HG02884 (cell line): ENCODE measurements around the gene ZNF726.
"Not testable (repeated sequence)": the region's sequence is repeated elsewhere in the genome, so short reads cannot be mapped to it uniquely, and the experiment has no call there.

ENCODE experiments used
- ATAC-seq: cut with Tn5 transposase; IDR thresholded peaks from one replicate; pipeline ENCODE4 v1.9.1; 2021; ENCODE audit warnings: mild to moderate bottlenecking, moderate library complexity; ENCODE audit not compliant: unreplicated experiment

ZNF726 gene

GRCh38 chr19:23914402-23915286 is at the start of gene ZNF726:
Gene ZNF726, plus strand, starts transcription at chr19:23914886. Its CDS starts 109 bp downstream, at chr19:23914995.
- ATAC-seq, result peak; percentile 96

GRCh38 chr19:23867895-23868294 is 46.8 kb upstream of the ZNF726 start:
- no peak for ATAC-seq

DNA sequence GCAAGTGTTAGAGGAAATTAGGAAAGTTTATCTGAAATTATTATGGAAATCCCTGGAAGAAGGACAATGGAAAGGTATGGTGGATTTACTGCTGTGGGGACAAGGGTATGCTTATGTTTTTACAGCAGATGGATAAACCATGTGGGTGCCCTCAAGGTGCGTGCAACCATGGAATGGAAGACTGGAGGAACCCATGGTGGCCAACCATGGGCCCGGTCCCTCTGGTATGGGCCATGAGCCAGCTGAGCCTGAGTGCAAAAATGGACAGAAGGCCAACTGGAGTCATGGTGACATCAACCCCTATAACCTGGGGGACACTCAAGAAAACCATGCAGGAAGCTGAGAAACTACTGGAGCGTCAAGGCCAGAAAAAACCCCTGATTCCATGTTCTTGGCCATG is 46.1 kb upstream of the ZNF726 start:
- ATAC-seq, result no peak

- ATAC-seq, result no peak
Measured at GRCh38 chr19:23872282-23872919, 42.3 kb upstream of the ZNF726 start.

DNA sequence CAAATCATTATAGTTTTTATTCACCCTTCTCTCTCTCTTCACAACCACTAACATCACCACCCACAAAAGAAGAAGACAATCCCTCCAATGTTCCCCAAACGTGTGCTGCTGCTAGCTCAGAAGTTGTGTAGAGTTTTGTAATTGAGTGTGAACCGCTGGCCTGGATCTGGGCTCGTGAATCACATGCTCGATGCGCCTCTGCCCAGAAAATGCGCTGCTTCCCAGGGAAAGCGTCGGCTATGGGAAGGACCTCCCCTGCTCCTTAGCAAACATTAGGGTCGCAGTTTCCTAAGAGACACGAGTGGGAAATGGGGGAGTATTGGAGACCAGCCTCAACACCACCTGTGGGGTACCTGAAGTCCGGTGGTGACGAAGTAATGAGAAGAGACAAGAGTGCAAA is 38.4 kb upstream of the ZNF726 start:
- no peak for ATAC-seq

DNA sequence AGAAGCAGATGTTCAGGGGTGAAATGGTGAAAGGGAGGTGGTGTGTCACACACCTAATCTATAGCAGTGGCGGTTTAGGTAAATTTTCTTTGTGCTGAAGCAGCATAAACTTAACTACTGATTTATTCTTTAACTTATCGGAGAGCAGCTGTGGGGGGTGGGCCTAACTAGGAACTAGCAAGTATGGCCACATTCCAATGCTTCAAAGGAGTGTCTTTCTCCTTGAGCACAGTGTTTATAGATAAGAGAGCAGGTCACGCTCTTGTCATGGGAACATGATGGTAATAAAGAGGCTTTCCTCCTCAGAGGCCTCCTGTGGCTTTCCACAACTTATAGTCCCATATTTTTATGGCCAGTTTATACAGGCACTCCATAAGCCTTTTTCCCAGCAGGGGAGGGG is 37.9 kb upstream of the ZNF726 start:
- not testable (repeated sequence) for ATAC-seq

- ATAC-seq, result no peak
Measured at GRCh38 chr19:23882493-23882892, 32.2 kb upstream of the ZNF726 start.

DNA sequence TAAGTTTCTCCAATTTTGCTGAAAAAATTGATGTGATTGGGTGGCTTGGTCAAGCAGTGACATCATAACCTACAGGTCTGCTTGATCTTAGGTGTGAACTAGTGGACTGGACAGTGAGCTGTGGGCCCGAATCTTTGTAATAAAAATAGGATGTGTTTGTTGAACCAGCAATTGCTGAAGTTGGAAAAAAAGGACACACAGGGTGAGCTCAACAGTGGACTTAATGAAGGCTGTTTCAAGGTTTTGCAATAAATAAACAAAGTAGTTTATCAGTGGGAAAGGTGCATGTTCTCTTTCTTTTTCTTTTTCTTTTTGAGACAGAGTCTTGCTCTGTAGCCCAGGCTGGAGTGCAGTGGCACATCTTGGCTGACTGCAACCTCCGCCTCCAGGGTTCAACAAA is 30.3 kb upstream of the ZNF726 start:
- ATAC-seq, result no peak

DNA sequence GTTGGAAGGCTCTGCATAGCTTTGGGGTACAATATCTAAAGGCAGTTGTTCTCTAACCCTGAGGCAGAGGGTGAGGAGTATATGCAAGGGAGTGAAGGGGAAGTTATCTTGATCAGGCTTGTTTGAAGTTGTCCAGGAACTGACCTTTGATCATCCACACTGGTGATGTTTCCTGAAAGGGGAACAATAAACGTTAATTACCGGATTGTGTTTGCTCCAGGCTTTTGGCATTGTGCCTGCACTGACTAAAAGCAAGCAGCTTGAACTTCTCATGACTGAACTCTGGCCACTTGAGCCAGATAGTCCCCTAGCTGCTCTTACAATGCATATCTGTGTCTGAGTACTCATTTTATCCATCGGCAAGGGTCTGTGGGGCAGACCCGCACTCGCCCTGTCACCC is 27.0 kb upstream of the ZNF726 start:
- no peak for ATAC-seq

GRCh38 chr19:23896096-23896495 is 18.6 kb upstream of the ZNF726 start:
- not testable (repeated sequence) for ATAC-seq

GRCh38 chr19:23896912-23897311 is 17.8 kb upstream of the ZNF726 start:
- no peak for ATAC-seq

DNA sequence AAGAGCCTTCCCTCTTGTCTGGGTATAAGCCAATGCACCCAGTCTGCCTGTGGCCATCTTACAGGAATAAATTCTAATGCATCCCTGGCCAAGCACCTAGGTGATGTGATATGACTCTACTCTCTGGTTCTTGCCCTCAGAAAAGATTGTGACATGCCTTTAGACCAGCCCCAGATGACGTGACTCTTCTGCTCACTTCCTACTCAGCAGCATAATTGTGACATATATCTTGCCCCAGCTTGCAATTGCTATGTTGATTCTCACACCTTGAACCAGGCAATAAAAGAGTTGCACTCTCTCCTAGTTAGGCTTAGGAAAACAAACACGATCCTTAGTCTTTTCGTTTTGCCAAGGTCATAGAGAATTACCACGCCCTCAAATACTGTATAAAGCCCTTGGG is 13.3 kb upstream of the ZNF726 start:
- no peak for ATAC-seq

DNA sequence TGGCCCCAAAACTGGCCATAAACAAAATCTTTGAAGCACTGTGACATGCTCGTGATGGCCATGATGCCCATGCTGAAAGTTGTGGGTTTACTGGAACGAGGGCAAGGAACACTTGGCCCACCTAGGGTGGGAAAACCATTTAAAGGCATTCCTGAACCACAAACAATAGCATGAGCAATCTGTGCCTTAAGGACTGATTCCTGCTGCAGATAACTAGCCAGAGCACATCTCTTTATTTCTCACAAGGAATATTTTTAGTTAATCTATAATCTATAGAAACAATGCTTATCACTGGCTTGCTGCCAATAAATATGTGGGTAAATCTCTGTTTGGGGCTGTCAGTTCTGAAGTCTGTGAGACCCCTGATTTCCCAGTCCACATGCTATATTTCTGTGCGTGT is 10.3 kb upstream of the ZNF726 start:
- no peak for ATAC-seq

DNA sequence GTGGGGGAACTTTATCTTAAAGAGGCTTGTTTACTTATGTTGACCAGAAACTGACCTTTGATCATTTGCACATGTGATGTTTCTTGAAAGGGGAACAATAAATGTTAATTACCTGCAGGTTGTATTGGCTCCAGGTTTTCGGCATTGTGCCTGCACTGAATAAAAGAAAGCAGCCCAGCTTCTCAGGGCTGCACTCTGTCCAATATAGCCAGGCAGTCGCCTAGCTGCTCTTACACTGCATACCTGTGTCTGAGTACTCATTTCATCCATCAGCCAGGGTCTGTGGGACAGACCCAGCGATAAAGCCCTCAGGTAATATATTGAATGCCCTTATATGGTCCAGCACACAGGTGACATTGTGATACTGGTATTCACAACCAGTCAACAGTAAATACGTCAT is 8.9 kb upstream of the ZNF726 start:
- no peak for ATAC-seq

DNA sequence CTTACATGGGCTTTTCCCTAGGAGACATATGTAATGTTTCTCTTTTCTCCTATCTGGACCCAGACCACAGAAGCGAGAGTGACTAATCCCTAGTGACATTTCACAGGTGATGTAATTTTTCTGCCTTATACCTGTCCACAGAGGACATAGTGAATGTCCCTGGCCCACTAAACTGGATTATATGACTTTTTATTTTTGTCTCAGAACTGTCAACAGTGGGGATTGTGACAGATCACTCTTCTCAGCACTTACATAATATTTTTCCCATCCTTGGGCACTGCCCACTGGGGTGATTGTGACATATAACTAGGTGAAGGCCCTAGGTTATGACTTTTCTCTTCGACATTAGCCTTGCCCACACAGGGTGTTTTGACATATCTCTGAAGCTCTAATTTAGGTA is 7.9 kb upstream of the ZNF726 start:
- no peak for ATAC-seq

DNA sequence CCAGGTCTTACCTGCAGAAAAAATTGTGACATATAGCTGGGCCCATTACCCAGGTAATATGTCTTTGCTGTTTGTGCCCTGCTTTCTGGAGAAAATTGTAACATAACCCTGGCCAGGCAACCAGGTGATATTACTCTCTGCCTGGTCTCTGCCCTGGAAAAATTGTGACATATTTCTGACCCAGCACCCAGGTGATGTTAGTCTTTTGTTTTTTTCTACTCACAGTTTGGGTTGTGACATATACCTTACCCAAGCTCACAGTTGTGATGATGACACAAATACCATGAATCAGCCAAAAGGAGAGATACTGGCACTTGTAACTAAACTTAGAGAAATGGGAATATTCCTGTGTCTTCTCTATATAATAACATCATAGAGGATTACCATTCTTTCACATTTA is 6.5 kb upstream of the ZNF726 start:
- no peak for ATAC-seq

DNA sequence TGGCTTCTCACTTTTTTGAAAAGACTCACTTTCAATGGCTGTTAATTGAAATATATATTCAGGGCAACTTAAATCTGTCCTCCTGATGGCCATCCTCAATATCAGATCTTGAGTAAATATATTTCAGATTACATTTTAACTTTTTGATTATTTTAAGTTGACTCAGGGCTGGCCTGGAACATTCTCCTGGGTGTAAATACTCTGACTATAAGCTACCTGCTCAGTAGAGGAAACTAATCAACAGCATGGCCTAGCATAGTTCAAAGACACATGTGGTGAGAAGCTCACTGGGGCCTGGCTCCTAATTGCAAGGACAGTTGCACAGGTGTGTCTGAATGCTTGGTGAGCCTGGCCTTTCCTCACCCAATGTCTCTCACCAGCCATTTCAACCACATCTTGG is 5.5 kb upstream of the ZNF726 start:
- ATAC-seq, result no peak

- ATAC-seq, result no peak
Measured at GRCh38 chr19:23913931-23914330, 755 bp upstream of the ZNF726 start.

GRCh38 chr19:23916991-23917390 is 2.3 kb downstream of the ZNF726 start:
- ATAC-seq, result no peak

DNA sequence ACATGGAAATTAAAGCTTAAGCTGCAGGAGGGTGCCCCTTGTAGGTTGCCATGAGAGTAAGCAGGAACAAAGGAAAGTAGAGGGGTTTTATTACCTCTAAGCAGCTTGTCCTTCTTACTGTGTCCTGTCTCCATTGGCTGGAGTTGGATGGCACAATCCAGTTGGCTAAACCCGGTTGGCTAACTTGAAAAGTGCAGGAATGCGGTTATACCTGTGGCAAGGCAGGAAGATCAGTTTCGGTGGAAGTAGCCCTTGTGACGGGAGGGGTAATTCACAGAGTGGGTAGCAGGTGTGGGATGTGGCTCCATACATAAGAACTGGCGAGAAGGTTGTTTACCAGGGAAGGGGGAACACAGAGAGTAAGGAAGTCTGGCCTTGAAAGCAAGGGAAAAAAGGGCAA is 3.2 kb downstream of the ZNF726 start:
- ATAC-seq, result no peak

- ATAC-seq, result no peak
Measured at GRCh38 chr19:23925285-23925684, 10.6 kb downstream of the ZNF726 start.

DNA sequence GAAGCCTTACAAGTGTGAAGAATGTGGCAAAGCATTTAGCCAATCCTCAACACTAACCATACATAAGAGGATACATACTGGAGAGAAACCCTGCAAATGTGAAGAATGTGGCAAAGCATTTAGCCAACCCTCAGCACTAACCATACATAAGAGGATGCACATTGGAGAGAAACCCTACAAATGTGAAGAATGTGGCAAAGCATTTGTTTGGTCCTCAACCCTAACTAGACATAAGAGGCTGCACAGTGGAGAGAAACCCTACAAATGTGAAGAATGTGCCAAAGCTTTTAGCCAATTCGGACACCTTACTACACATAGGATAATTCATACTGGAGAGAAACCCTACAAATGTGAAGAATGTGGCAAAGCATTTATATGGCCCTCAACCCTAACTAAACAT is 18.2 kb downstream of the ZNF726 start:
- no peak for ATAC-seq
